Effector memory CD4-positive, alpha-beta T cell (primary cell): ENCODE measurements around the gene NR2F6.
A peak's percentile ranks its signal among the peaks of the same experiment; 100 is the strongest.

Experiments used
- DNase-seq, 3 donors: peaks; one replicate each; pipeline ENCODE4 v3.0.0-alpha.2; 2020
- H3K27ac ChIP-seq: 2 replicates; pipeline ENCODE4 v1.7.0; 2013; ENCODE audit warnings: mild to moderate bottlenecking, low read length, moderate library complexity; ENCODE audit not compliant: insufficient read depth, poor library complexity, severe bottlenecking
- H3K27me3 ChIP-seq: replicated peaks from 2 replicates; pipeline ENCODE4 v1.7.0; 2013; ENCODE audit warnings: mild to moderate bottlenecking, low read length; ENCODE audit not compliant: insufficient read depth, control insufficient read depth, poor library complexity, severe bottlenecking
- H3K36me3 ChIP-seq: 2 replicates; pipeline ENCODE4 v1.7.0; 2013; ENCODE audit warnings: mild to moderate bottlenecking, low read length, moderate library complexity; ENCODE audit not compliant: control insufficient read depth, insufficient read depth
- H3K4me1 ChIP-seq: 2 replicates; pipeline ENCODE4 v1.7.0; 2013; ENCODE audit warnings: low read length, mild to moderate bottlenecking; ENCODE audit not compliant: control insufficient read depth, insufficient read depth, poor library complexity, severe bottlenecking
- H3K4me3 ChIP-seq: 2 replicates; pipeline ENCODE4 v1.7.0; 2013; ENCODE audit warnings: low read length, low read depth, mild to moderate bottlenecking; ENCODE audit not compliant: insufficient read depth, poor library complexity, severe bottlenecking
- H3K9me3 ChIP-seq: 2 replicates; pipeline ENCODE4 v1.7.0; 2013; ENCODE audit warnings: mild to moderate bottlenecking, low read length, moderate library complexity; ENCODE audit not compliant: control insufficient read depth

Gene NR2F6

GRCh38 chr19:17226002-17226933 lies 19.5 kb downstream of the NR2F6 start, which contains the start of gene OCEL1:
Gene OCEL1, plus strand, starts transcription at chr19:17226226. Its CDS starts 22 bp downstream, at chr19:17226248.
- peak within 1 kb of the TSS; percentile 77 for H3K4me3 ChIP-seq
- no peaks in the 10 kb centered on the region for H3K36me3 ChIP-seq
- H3K27me3 ChIP-seq, result no peaks in the 10 kb centered on the region
- peak within 1 kb of the TSS; percentile 65 for H3K27ac ChIP-seq
- peak; percentile 92 to 95 (median 93) for DNase-seq
- no peaks in the 10 kb centered on the region for H3K9me3 ChIP-seq
- H3K4me1 ChIP-seq, result peaks cover 9% of the 10 kb centered on the region

DNA sequence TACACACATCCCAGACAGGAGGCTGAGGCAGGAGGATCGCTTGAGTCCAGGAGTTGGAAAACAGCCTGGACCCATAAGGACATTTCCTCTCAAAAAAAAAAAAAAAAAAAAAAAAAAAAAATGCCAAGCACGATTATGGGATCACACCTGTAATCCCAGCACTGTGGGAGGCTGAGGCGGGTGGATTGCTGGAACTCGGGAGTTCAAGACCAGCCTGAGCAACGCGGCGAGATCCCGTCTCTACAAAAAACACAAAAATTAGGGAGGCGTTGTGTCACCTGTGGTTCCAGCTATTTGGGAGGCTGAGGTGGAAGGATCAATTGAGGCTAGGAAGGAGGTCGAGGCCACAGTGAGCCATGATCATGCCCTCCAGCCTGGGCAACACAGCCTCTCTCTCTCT lies 20.7 kb downstream of the NR2F6 start:
- Histone ChIP-seq H3K27me3 (no peaks in the 10 kb centered on the region), H3K4me1 (peaks cover 9% of the 10 kb centered on the region), H3K9me3 (no peaks in the 10 kb centered on the region), H3K4me3 (no peak overlapping the region), H3K27ac (no peak overlapping the region), H3K36me3 (no peaks in the 10 kb centered on the region)
- no peak for DNase-seq

- peaks cover 13% of the 10 kb centered on the region for H3K36me3 ChIP-seq
- H3K27me3 ChIP-seq, result no peaks in the 10 kb centered on the region
- no peaks in the 10 kb centered on the region for H3K9me3 ChIP-seq
- no peak overlapping the region for H3K27ac ChIP-seq
- no peak for DNase-seq
- H3K4me1 ChIP-seq, result no peaks in the 10 kb centered on the region
- no peak overlapping the region for H3K4me3 ChIP-seq
These were observed 25.4 kb downstream of the NR2F6 start for GRCh38 chr19:17220207-17220758.

GRCh38 chr19:17219286-17219685 lies 26.4 kb downstream of the NR2F6 start:
- Histone ChIP-seq H3K4me1 (peaks cover 6% of the 10 kb centered on the region), H3K36me3 (peaks cover 13% of the 10 kb centered on the region), H3K27me3 (no peaks in the 10 kb centered on the region), H3K27ac (no peak overlapping the region), H3K9me3 (no peaks in the 10 kb centered on the region), H3K4me3 (no peak overlapping the region)
- no peak for DNase-seq

- Histone ChIP-seq H3K36me3 (peaks cover 24% of the 10 kb centered on the region), H3K27ac (peak overlapping the region; percentile 82), H3K4me1 (peaks cover 6% of the 10 kb centered on the region), H3K9me3 (no peaks in the 10 kb centered on the region), H3K4me3 (no peak overlapping the region), H3K27me3 (no peaks in the 10 kb centered on the region)
- no peak for DNase-seq
These were observed 29.6 kb downstream of the NR2F6 start for GRCh38 chr19:17216058-17216670.

DNA sequence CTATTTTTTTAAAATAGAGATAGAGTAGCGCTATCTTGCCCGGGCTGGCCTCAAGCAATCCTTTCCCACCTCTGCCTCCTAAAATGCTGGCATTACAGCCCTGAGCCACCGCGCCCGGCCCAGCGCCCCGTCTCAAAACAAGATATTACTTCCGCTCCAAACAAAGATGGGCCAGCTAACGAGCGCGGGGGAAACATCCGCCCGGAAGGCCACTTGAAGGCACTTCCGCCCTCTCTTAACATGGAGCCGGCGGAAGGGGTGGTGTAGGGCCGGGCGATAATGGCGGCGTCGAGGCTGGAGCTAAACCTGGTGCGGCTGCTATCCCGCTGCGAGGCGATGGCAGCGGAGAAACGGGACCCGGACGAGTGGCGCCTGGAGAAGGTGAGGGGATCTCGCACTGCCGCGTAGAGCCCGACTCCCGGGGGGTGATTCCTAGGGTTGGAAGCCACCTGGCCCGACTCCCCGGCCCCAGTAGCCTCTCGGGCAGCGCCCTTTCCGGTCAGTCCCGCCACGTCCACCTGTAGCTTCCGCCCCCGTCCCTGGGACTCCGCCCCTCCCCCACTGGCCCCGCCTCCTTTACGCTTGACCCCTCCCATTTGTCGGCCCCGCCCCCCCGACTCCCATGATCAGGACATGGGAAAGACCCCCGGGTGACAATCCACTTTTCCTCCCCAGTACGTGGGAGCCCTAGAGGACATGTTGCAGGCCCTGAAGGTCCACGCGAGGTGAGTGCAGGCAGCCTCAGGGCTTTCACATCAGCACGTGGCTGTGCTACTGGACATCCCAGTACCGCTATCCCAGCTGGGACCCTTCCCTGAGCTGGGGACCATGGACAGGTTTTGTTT lies 30.4 kb downstream of the NR2F6 start, which contains the start of gene USE1:
Gene USE1, plus strand, starts transcription at position 231 of the 845 bp plus-strand sequence. Its CDS starts 49 bp downstream, at position 280.
- H3K36me3 ChIP-seq, result peaks cover 31% of the 10 kb centered on the region
- DNase-seq, result peak; percentile 74 to 82 (median 79)
- no peaks in the 10 kb centered on the region for H3K27me3 ChIP-seq
- peak within 1 kb of the TSS; percentile 82 for H3K27ac ChIP-seq
- H3K4me1 ChIP-seq, result peaks cover 6% of the 10 kb centered on the region
- no peaks in the 10 kb centered on the region for H3K9me3 ChIP-seq
- peak within 1 kb of the TSS; percentile 78 for H3K4me3 ChIP-seq

GRCh38 chr19:17214508-17215126 lies 31.1 kb downstream of the NR2F6 start:
- H3K27ac ChIP-seq, result peak overlapping the region; percentile 82
- H3K9me3 ChIP-seq, result no peaks in the 10 kb centered on the region
- H3K4me3 ChIP-seq, result peak overlapping the region; percentile 78
- no peak for DNase-seq
- H3K4me1 ChIP-seq, result peaks cover 6% of the 10 kb centered on the region
- H3K36me3 ChIP-seq, result peaks cover 34% of the 10 kb centered on the region
- no peaks in the 10 kb centered on the region for H3K27me3 ChIP-seq

GRCh38 chr19:17213334-17213733 lies 32.4 kb downstream of the NR2F6 start:
- peaks cover 6% of the 10 kb centered on the region for H3K4me1 ChIP-seq
- H3K27me3 ChIP-seq, result no peaks in the 10 kb centered on the region
- DNase-seq, result no peak
- no peak overlapping the region for H3K27ac ChIP-seq
- no peak overlapping the region for H3K4me3 ChIP-seq
- H3K36me3 ChIP-seq, result peaks cover 43% of the 10 kb centered on the region
- no peaks in the 10 kb centered on the region for H3K9me3 ChIP-seq
